Hematopoietic multipotent progenitor cell (in vitro differentiated cells): Measurements from ENCODE around the gene PFKM. TPM values are rescaled to one million over a fixed set of nuclear protein-coding genes. Genes with fewer than 3 reads are reported as not detected.
A peak's percentile ranks its signal among the peaks of the same experiment; 100 is the strongest.
"Not testable (repeated sequence)": the region's sequence is repeated elsewhere in the genome, so short reads cannot be mapped to it uniquely, and the experiment has no call there.

ENCODE experiments used
- DNase-seq, 3 donors: peaks; one replicate each; pipeline ENCODE4 v3.0.0-alpha.2; 2011 to 2015; ENCODE audit warnings: low read depth in 2 of 3, low spot score in 2 of 3
- total RNA-seq: library from RNA; depleted of rRNA; stranded (reverse); fragments of >200 nt; gene quantifications from one replicate; pipeline ENCODE4 v1.2.3, GENCODE V29; 2012

PFKM gene
- total RNA-seq, 1 donor, result 22.4 TPM

GRCh38 chr12:48155786-48156185, 36.6 kb downstream of the PFKM start:
- DNase-seq, result not testable (repeated sequence)

DNA sequence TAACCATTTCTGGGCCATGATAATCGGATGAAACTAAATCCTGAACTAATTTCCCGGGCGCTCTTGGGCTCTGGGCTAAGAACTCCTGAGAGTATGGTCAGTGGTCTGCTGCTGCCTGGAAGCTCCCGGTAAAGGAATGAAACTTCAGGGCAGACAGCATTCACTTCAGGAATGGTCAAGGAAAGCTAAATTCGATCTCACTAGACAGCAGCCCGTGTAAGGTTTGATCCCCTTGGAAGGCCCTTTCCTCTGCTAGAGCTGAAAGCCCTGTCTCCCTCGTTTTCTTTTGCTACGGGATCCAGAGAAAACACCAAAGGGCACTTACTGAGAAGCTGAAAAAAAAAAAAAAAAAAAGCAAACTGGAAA, 37.5 kb downstream of the PFKM start:
- no peak for DNase-seq

DNA sequence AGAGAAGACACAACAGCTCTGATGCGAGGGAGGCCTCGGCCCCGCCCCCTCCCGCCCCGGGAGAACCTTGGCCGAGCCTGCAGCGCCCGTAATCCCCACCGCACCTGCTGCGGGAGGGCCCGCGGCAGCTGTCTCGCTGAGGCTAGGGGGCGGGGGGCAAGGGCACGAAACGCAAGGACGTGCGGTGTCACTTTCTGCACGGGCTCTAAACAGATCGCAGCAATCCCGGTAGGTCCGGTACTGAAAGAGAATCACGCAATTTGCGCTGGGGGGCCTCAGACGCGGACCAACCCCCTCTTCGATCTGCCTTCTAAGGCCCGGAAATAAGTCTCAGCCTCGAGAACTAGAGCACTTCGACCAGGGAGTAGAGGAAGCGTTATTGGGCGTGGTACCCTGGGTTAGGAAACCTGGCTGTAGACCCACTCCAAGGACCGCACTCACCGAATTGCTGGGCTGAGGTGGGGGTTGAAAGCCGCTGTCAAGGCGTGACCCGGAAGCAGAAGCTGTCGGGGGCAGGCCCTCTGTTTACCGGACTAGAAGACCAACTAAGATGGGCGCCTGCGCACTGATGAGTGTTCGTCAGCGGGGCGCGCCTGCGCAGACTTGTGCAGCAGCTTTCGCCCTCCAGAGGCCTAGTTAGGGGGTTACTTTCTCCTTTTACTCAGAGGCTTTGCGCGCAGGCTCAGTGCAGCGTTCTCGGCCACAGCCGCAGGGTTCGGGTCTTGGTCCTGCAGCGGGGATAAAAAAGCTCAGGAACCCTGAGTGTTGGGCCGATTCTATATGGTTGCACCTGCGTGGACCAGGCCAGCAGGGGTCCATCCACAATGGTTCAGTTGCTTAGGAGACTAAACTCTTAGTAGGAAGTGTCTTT, 38.1 kb downstream of the PFKM start, which contains the start of gene ASB8:
ASB8 (minus strand) TSS at position 498 of the 871 bp plus-strand sequence. CDS start 4,019 bp downstream, outside the sequence.
- peak; percentile 97 to 99 (median 99) for DNase-seq

DNA sequence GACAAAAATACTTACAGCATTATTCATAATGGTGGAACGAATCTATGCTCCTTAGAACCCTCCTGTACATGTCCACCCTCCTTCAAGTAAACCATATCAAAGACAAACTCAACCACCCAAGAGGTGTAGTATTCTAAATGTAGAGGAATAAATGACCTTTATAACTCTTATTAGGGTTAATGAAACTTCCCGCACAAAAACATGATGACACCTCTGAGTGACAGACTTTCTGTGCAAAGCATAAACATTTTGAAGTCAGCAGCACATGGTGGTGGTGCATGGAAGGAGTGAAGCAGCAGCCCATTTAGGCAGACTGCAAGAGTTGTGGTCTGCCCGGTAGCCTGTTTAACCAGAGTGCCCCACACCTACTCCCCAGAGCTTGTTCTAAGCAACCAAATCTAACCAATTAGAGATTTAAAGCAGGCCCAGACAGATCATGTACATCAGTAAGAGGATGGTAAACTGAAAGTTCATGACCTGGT, 38.8 kb downstream of the PFKM start:
- DNase-seq, result no peak

GRCh38 chr12:48160046-48160445, 40.9 kb downstream of the PFKM start:
- DNase-seq, result peak in 1 of 3 donors; percentile 23

DNA sequence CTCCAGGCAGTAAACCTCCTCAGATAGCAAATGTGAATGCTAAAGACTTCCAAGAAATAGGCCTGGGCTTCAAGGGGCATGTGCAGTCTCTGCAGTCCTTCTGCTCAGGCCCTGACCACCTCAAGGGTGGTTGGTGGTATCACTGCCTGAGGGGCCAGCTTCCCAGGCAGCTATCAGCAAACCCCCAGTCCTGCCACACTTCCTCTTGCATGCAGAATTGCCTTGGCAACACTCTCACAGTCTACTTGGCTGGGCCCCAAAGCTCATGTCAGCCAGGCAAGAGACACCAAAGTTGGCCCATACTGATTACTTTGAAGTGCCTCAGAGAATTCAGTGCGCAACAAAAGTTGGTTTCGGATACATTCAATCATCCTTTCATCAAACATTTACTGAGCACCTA, 41.6 kb downstream of the PFKM start:
- DNase-seq, result peak in 2 of 3 donors; percentile 90 to 98

GRCh38 chr12:48163150-48163747, 44.1 kb downstream of the PFKM start:
- DNase-seq, result no peak

DNA sequence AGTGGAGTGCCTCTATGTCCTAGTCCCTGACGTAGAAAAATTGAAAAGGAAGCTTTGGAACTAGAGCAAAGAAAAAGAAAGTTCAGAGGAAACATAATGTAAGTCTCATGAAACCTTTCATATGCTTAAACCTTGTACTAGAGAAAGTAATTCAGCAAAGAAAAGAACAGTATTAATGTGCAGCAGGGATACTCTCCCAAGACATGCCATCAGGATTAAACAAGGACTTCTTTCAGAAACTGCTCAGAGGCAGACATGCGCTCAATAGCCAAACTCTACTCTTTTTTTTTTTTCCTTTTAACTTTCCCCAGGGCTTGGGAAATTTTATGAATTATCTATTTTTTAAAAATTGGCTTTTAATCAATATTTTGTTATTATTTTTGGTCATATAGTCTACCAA, 45.3 kb downstream of the PFKM start:
- no peak for DNase-seq

DNA sequence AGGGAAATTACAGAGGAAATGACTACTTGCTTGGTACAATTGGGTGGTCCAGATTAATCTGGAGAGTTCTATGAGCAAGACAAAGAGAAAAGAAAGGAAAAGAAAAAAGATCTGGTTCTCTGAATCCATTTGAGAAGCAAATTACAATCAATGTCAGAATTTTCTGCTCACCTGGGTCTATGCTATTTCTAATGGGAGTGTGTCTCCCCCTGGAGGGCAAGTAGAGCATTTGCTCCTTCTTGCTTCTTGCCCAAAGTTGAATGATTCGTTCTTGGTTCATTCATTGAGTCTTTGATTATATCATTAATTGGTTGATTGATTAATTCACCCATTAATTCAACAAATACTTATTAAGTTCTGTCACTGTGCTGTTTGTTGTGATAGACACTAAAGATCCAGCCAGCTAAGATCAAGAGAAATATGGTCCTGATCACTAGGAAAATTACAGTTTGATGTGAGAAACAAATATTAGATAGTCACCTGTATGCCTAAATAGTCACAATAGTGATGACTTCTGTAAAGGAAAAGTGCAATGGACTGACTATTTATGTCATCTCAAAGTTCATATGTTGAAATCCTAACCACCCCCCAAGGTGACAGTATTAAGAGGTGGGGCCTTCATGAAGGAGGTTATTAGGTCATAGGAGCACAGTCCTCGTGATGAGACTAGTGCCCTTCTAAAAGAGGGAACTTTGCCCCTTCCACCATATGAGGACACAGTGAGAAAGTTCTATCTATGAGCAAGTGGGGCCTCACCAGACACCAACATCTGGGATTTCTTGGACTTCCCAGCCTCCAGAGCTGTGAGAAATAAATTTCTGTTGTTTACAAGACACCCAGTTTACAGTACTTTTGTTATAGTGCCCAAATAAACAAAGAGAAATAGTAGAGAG, 46.2 kb downstream of the PFKM start:
- DNase-seq, result peak in 2 of 3 donors; percentile 70 to 83

DNA sequence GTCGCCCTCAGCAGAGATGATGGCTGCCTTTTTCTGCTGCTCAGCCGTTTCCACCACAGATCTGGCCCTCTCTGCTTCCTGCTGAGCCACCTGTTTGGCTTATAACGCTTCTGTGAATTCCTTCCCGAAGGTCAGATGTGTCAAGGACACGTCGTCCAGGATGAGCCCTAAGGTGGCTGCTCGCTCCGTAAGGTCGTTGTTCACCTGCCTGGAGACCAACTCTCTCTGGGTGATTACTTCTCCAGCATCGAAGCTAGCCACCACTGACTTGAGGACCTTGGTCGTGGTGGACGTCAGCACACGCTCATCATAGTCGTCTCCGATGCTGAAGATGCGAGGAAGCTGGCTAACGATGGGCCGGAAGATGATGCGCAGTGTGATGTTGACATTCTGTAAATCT, 49.8 kb downstream of the PFKM start:
- no peak for DNase-seq

DNA sequence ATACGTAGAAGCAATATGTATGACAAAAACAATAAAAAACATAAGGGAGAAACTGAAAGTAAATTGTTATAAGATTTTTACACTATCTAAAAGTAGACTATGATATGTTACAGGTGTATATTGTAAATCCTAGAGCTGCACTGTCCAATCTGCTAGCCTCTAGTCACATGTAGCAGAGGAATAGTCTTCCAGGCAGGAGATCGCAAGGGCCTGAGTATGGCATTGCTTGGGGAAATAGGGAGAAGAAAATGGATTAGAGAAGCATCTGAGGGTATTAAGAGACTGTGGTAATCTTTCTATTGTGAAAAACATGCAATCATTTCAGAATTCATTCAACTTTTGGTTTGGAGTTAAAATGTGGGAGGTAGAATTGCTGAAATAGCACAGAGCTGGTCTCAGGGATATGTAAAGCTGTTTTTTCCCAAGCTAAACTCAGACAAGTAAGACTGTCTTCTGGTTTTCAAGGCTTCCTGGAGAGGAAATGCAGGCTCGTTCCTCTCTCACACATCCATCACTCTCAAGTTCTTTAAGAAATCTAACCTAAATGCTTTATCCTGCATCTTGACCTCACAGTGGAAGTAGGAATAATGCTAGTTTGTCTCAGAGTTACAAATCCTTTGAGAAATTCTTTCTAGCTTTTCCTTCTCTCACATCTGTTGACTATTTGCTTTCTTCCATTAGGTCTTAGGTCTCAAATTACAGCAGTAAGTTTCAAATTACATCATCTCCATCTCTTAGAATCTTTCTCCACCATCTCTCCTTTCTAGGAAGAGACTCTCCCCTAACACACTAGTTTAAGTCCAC, 56.7 kb downstream of the PFKM start:
- DNase-seq, result no peak

DNA sequence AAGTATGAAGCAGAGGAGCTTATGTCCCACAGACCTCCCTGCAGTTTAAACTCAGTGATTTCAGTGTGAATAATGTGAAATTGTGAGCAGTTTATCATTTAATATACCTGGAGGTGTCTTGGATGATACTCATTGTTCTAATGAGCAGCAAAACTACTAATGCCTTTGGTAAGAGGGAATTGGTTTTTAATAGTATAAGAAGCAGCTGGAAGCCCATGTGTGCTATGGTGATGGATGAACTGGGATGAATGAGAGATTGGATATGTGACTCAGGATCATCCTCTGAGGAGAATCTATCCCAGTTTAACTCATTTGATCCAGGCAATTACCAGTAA, 57.2 kb downstream of the PFKM start:
- DNase-seq, result no peak

DNA sequence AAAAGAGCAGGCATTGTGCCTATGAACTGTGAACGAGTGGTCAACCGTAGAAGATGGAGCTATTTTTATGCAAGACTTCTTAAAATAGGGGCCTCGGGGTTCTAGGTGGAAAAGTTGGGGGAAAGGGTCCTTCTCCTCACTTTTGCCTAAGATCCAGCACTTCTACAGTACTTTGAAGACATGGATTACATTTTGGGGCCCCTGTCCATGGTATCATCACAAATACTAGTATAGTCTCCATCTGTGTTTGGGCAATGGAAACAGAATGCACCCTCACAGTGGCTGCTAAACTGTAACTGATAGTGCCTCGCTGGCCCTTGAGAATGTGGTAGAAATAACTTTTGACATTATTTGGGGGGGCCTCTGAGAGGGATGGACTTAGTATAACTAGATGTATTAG, 58.8 kb downstream of the PFKM start:
- no peak for DNase-seq

GRCh38 chr12:48179466-48179865, 60.3 kb downstream of the PFKM start:
- DNase-seq, result no peak

- no peak for DNase-seq
These were observed 61.3 kb downstream of the PFKM start for GRCh38 chr12:48180424-48180823.

GRCh38 chr12:48180857-48181495, 61.8 kb downstream of the PFKM start:
- DNase-seq, result no peak

GRCh38 chr12:48182631-48183030, 63.5 kb downstream of the PFKM start:
- DNase-seq, result no peak

- DNase-seq, result peak; percentile 64 to 79 (median 70)
These were observed 64.1 kb downstream of the PFKM start, which contains the start of gene CCDC184 for GRCh38 chr12:48183091-48183875. Gene CCDC184 (plus strand): TSS chr12:48183644. CDS start chr12:48184123, 479 bp downstream.
